Effector CD8-positive, alpha-beta T cell (primary cell): ENCODE measurements around the gene ETV2.
"Not testable (repeated sequence)": the region's sequence is repeated elsewhere in the genome, so short reads cannot be mapped to it uniquely, and the experiment has no call there.

Experiments used
- DNase-seq: peaks from one replicate; lab custom pipeline; 2025; lab: John Stamatoyannopoulos, UW
- total RNA-seq, 4 experiments: gene quantifications; one replicate each; lab custom pipeline; 2026; lab: John Stamatoyannopoulos, UW

Gene ETV2
- 0.53 to 1.3 (median 0.91) reads per million in 4 experiments for total RNA-seq

GRCh38 chr19:35641515-35642151 is at the start of gene ETV2:
TSS of gene ETV2 (plus strand) at chr19:35641745. CDS start at chr19:35642461, 716 bp downstream.
- DNase-seq, result peak; percentile 52

GRCh38 chr19:35592226-35592625 is 49.3 kb upstream of the ETV2 start:
- no peak for DNase-seq

- not testable (repeated sequence) for DNase-seq
Observed at GRCh38 chr19:35595026-35595425, 46.5 kb upstream of the ETV2 start.

- no peak for DNase-seq
Observed at GRCh38 chr19:35595928-35596327, 45.6 kb upstream of the ETV2 start.

- no peak for DNase-seq
Observed at GRCh38 chr19:35596366-35596999, 45.1 kb upstream of the ETV2 start.

GRCh38 chr19:35601971-35602370 is 39.6 kb upstream of the ETV2 start:
- no peak for DNase-seq

GRCh38 chr19:35604436-35604835 is 37.1 kb upstream of the ETV2 start:
- DNase-seq, result not testable (repeated sequence)

GRCh38 chr19:35607170-35607569 is 34.4 kb upstream of the ETV2 start:
- not testable (repeated sequence) for DNase-seq

- DNase-seq, result no peak
Observed at GRCh38 chr19:35607661-35608060, 33.9 kb upstream of the ETV2 start.

GRCh38 chr19:35608251-35608650 is 33.3 kb upstream of the ETV2 start:
- no peak for DNase-seq

GRCh38 chr19:35609851-35610353 is 31.6 kb upstream of the ETV2 start:
- DNase-seq, result no peak

- DNase-seq, result no peak
Observed at GRCh38 chr19:35612224-35612558, 29.4 kb upstream of the ETV2 start.

GRCh38 chr19:35612559-35613321 is 28.8 kb upstream of the ETV2 start, which contains the start of gene HAUS5:
TSS of gene HAUS5 (plus strand) at chr19:35612735. CDS start at chr19:35612795, 60 bp downstream.
- peak; percentile 93 for DNase-seq

GRCh38 chr19:35613574-35613973 is 28.0 kb upstream of the ETV2 start:
- DNase-seq, result no peak

- no peak for DNase-seq
Observed at GRCh38 chr19:35615036-35615435, 26.5 kb upstream of the ETV2 start.

GRCh38 chr19:35618857-35619256 is 22.7 kb upstream of the ETV2 start:
- no peak for DNase-seq

GRCh38 chr19:35619290-35619923 is 22.1 kb upstream of the ETV2 start:
- DNase-seq, result no peak

- no peak for DNase-seq
Observed at GRCh38 chr19:35620001-35620400, 21.5 kb upstream of the ETV2 start.

GRCh38 chr19:35621708-35622107 is 19.8 kb upstream of the ETV2 start:
- DNase-seq, result no peak

GRCh38 chr19:35622750-35623149 is 18.8 kb upstream of the ETV2 start:
- no peak for DNase-seq

- no peak for DNase-seq
Observed at GRCh38 chr19:35623327-35624010, 18.1 kb upstream of the ETV2 start.

- no peak for DNase-seq
Observed at GRCh38 chr19:35628264-35628564, 13.3 kb upstream of the ETV2 start.
